HAP-1 (cell line): ENCODE data around the gene SLX4IP.

Source experiments
- DNase-seq, 2 experiments: peaks; one replicate each; pipeline ENCODE4 v3.0.0-alpha.2; 2016 to 2020; ENCODE audit warnings: low spot score in 2 of 2
- H3K27me3 ChIP-seq: fragments of 250-450 bp; sonication (Bioruptor Pico); 2 replicates; pipeline ENCODE4 v1.5.1; 2020; ENCODE audit warnings: low read depth, mild to moderate bottlenecking, moderate library complexity
- H3K36me3 ChIP-seq: fragments of 250-450 bp; sonication (Bioruptor Pico); replicated peaks from 2 replicates; pipeline ENCODE4 v1.5.1; 2020; ENCODE audit warnings: mild to moderate bottlenecking
- H3K4me1 ChIP-seq: fragments of 250-450 bp; sonication (Bioruptor Pico); 2 replicates; pipeline ENCODE4 v1.5.1; 2020; ENCODE audit warnings: mild to moderate bottlenecking
- H3K4me3 ChIP-seq: fragments of 250-450 bp; sonication (Bioruptor Pico); 2 replicates; pipeline ENCODE4 v1.5.1; 2020; ENCODE audit warnings: mild to moderate bottlenecking, moderate library complexity
- H3K9me3 ChIP-seq: fragments of 250-450 bp; sonication (Bioruptor Pico); 2 replicates; pipeline ENCODE4 v1.5.1; 2020; ENCODE audit warnings: mild to moderate bottlenecking, moderate library complexity
- in situ Hi-C: fragments of 300-500 bp; cut with MboI; formaldehyde crosslinking; loops from 3 replicates; pipeline ENCODE4 v1.14.3; 2020; ENCODE audit warnings: low sequenced_read_pairs, inconsistent platforms, mixed read lengths

The SLX4IP gene

DNA sequence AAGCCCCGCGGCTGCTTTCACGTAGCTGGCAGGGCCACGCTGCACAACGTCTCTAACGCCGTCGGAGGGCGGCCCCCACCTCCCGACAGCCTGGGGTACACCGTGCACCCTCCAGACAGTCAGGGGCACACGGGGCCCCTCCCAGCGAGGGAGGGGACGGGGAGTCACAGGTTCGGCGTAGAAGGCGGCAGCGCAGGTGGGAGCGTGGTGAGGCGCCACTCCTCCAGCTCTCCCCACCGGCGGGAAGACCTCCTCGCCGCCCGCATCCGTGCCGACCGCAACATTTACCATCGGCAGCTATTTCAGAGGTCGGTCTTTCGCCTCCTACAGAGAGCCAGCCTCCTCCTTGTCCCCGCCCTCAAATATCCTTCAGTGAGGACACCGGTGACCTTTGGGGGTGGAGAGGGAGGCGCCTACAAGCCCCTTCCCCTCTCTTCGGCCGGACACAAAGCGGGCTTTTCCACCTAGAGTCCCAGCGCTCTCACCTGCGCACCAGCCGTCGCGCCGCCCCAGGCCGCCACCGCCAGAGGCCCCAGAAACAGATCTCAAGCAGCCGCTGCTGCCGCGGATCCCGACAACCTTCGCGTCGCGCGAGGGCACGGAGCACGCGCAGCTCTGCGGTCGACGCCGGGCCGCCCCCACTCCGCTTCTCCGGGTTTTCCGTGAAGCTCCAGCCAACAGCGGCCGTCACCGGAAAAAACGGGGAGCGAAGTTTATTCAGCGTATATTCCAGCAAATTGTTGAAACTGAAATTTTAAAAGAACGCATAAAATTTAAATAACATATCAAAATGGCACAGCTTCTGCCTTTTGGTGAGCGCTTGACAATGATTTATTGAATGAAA, 1.3 kb upstream of the SLX4IP start, which contains the start of gene MKKS:
Gene MKKS, minus strand, starts transcription at position 600 of the 844 bp plus-strand sequence. CDS start 20,708 bp downstream, outside the sequence.
- peak; percentile 80 to 93 for DNase-seq
- no peaks in the 10 kb centered on the region for H3K9me3 ChIP-seq
- in situ Hi-C loops: no loop called here
- no peaks in the 10 kb centered on the region for H3K27me3 ChIP-seq
- peak within 1 kb of the TSS; percentile 63 for H3K4me3 ChIP-seq
- no peaks in the 10 kb centered on the region for H3K36me3 ChIP-seq
- H3K4me1 ChIP-seq: peaks cover 36% of the 10 kb centered on the region

GRCh38 chr20:10434467-10434831, 656 bp upstream of the SLX4IP start:
- no peaks in the 10 kb centered on the region for H3K27me3 ChIP-seq
- H3K9me3 ChIP-seq: no peaks in the 10 kb centered on the region
- peak overlapping the region; percentile 63 for H3K4me3 ChIP-seq
- DNase-seq: peak; percentile 92 to 97
- peaks cover 30% of the 10 kb centered on the region for H3K4me1 ChIP-seq
- in situ Hi-C loops: no loop called here
- no peaks in the 10 kb centered on the region for H3K36me3 ChIP-seq

DNA sequence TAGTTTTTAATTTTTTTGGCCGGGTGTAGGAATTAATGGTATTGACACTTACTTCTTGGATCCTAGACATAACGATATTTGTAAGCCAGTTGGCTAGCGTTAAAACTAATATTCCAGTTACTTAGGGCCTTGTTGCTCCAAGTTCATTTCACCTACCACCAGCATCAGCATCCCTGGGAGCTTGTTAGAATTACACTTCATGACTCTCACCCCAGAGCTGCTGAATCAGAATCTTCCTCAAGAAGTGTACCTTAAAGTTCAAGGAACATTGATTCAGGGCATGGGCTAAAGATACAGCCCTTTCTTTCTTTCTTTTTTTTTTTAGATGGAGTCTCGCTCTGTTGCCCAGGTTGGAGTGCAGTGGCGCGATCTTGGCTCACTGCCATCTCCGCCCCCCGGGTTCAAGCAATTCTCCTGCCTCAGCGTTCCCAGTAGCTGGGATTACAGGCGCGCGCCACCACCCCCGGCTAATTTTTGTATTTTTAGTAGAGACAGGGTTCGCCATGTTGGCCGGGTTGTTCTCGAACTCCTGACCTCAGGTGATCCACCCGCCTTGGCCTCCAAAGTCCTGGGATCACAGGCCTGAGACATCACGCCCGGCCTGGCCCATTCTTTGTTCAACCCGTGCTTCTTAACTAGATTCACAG, 1.1 kb downstream of the SLX4IP start:
- Histone ChIP-seq H3K4me3 (peak overlapping the region; percentile 63), H3K27me3 (no peaks in the 10 kb centered on the region), H3K4me1 (peaks cover 15% of the 10 kb centered on the region), H3K36me3 (no peaks in the 10 kb centered on the region), H3K9me3 (no peaks in the 10 kb centered on the region)
- no peak for DNase-seq
- in situ Hi-C loops: no loop called here

- DNase-seq: no peak
- in situ Hi-C loops: no loop called here
Observed at GRCh38 chr20:10438217-10438616, 3.1 kb downstream of the SLX4IP start.

GRCh38 chr20:10443936-10444335, 8.8 kb downstream of the SLX4IP start:
- H3K4me1 ChIP-seq: peaks cover 26% of the 10 kb centered on the region
- no peaks in the 10 kb centered on the region for H3K9me3 ChIP-seq
- in situ Hi-C loops: no loop called here
- H3K4me3 ChIP-seq: no peak overlapping the region
- H3K27me3 ChIP-seq: no peaks in the 10 kb centered on the region
- DNase-seq: no peak
- H3K36me3 ChIP-seq: no peaks in the 10 kb centered on the region

More at GRCh38 chr20:10438217-10438616, 3.1 kb downstream of the SLX4IP start:
- H3K9me3 ChIP-seq: no peaks in the 10 kb centered on the region
- no peaks in the 10 kb centered on the region for H3K27me3 ChIP-seq
- no peak overlapping the region for H3K4me3 ChIP-seq
- H3K4me1 ChIP-seq: peaks cover 5% of the 10 kb centered on the region; the same call in 1 of the 2 replicates
- no peaks in the 10 kb centered on the region for H3K36me3 ChIP-seq

DNA sequence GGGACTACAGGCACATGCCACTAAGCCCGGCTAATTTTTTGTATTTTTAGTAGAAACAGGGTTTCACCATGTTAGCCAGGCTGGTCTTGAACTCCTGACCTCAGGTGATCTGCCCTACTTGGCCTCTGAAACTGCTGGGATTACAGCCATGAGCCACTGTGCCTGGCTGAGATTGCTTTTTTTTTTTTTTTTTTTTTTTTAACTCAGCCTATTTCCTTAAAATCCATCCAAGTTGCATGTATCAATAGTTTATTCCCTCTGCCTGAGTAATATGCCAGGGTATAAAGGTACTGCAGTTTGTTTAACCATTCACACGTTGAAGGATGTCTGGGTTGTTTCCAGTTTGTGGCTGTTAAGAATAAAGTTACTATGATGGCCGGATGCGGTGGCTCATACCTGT, 10.7 kb downstream of the SLX4IP start:
- Histone ChIP-seq H3K4me3 (no peak overlapping the region), H3K27me3 (no peaks in the 10 kb centered on the region), H3K36me3 (no peaks in the 10 kb centered on the region), H3K4me1 (peaks cover 28% of the 10 kb centered on the region), H3K9me3 (no peaks in the 10 kb centered on the region)
- no peak for DNase-seq
- in situ Hi-C loops: no loop called here

GRCh38 chr20:10447028-10447427, 11.9 kb downstream of the SLX4IP start:
- Histone ChIP-seq H3K27me3 (no peaks in the 10 kb centered on the region), H3K36me3 (no peaks in the 10 kb centered on the region), H3K4me1 (peaks cover 28% of the 10 kb centered on the region), H3K4me3 (no peak overlapping the region), H3K9me3 (no peaks in the 10 kb centered on the region)
- in situ Hi-C loops: no loop called here
- DNase-seq: peak; percentile 26 to 28

DNA sequence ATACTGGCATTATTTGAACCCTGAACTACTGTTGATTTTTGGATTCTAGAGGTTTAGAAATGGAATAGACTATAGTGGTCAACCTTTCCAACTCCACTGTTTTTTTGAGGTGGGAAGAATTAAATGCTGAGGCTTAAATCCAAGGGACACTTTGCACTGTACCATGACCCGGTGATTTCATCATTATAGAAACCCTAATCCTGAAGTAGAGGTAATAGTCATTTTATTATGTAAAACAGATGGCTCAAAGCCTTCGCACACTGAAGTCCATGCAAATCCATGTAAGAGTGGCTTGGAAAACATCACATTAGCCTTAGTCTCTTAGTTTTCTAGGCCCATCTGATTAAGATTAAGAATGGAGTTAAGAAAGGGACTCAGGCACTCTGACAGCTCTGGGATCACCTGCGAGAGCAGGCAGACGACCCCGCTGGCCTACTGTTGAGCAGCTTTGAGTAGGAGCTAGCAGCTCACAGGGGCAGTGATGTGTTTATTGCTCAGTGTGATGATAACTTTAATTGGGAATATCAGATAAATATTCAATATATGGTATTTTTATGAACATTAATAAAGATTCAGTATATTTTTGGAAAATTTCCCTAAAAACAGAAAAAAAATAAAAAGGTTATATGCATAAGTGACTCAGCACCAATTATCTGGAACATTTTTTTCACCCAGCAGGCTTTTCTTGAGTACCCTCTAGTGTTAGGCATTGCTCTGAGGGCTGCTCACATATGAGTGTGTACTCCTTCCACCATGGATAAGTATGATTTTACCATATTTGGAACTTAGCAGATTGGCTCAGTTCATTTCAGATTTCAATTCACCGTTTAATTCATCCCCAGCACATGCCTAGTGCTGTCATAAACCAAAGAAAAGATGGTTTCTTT, 13.4 kb downstream of the SLX4IP start:
- in situ Hi-C loops: no loop called here
- no peaks in the 10 kb centered on the region for H3K27me3 ChIP-seq
- peak; percentile 43 to 69 for DNase-seq
- no peaks in the 10 kb centered on the region for H3K36me3 ChIP-seq
- peaks cover 28% of the 10 kb centered on the region for H3K4me1 ChIP-seq
- no peak overlapping the region for H3K4me3 ChIP-seq
- H3K9me3 ChIP-seq: no peaks in the 10 kb centered on the region

GRCh38 chr20:10449270-10449669, 14.2 kb downstream of the SLX4IP start:
- no peak for DNase-seq
- no peak overlapping the region for H3K4me3 ChIP-seq
- no peaks in the 10 kb centered on the region for H3K36me3 ChIP-seq
- in situ Hi-C loops: no loop called here
- no peaks in the 10 kb centered on the region for H3K27me3 ChIP-seq
- peaks cover 28% of the 10 kb centered on the region for H3K4me1 ChIP-seq
- no peaks in the 10 kb centered on the region for H3K9me3 ChIP-seq

GRCh38 chr20:10453241-10453640, 18.1 kb downstream of the SLX4IP start:
- no peak overlapping the region for H3K4me3 ChIP-seq
- in situ Hi-C loops: no loop called here

DNA sequence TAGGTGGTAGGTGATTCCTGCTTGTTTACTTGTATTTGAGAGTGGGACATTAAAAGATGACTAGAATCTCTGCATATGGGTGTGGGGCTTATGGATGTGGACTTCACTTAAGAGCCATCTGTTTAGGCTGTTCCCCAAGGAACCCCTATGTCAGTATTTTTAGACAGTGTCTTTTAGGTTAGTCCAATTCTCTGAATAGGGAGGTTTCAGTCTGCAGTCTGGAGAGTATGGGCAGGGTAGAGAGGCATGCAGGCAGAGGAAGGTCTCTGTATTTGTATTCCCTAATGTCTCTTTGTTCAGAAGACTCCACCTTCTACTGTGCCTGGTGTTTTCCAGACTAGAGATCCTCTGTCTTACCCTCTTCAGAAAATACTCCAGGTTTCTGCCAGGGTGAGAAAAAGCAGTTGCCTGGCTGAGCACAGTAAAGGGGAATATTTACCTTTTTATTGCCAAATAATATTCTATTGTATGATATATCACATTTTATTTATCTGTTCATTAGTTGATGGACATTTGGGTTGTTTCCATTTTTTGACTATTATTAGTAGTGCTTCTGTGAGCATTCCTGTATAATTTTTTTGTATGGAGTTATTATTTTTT, 19.1 kb downstream of the SLX4IP start:
- in situ Hi-C loops: no loop called here
- H3K4me3 ChIP-seq: no peak overlapping the region
- DNase-seq: no peak
- no peaks in the 10 kb centered on the region for H3K9me3 ChIP-seq
- H3K36me3 ChIP-seq: no peaks in the 10 kb centered on the region
- H3K27me3 ChIP-seq: no peaks in the 10 kb centered on the region
- no peaks in the 10 kb centered on the region for H3K4me1 ChIP-seq

More at GRCh38 chr20:10453241-10453640, 18.1 kb downstream of the SLX4IP start:
- Histone ChIP-seq H3K4me1 (peaks cover 8% of the 10 kb centered on the region), H3K9me3 (no peaks in the 10 kb centered on the region), H3K27me3 (no peaks in the 10 kb centered on the region), H3K36me3 (no peaks in the 10 kb centered on the region)
- DNase-seq: no peak

DNA sequence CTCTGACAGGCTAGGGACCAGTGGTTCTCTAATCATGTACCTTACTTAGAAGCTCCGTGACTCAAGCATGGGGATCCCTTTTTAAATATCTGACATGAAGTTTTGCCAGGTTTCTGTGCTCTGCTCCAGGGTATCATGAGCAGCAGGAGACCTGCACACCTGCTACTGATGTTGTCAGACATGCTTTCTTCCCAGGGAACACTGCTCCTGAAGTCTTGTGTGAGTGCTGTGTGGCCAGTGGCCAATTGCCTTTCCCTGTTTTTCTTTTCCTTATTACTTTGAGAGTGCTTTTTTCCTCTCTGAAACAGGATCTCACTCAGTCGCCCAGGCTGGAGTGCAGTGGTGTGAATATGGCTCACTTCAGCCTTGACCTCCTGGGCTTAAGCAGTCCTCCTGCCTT, 26.4 kb downstream of the SLX4IP start:
- in situ Hi-C loops: no loop called here

DNA sequence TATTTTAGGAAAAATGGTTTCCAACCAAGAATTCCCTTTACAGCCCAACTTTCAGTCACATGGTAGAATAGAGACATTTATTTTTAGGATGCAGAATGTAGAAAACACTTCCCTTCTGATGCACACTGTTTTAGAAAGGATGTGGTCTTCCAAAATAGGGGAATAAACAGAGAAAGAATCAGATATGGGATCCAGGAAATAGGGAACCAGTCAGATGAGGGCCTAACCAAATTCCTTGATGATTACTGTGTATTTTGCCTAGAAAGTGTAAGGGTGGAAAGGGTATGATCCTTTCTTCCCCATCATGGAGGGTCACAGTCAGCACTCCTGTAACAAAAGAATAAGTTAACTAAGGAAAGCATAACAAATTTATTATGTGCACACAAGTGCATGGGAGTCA, 27.4 kb downstream of the SLX4IP start:
- Histone ChIP-seq H3K36me3 (no peaks in the 10 kb centered on the region), H3K4me1 (peaks cover 16% of the 10 kb centered on the region), H3K9me3 (no peaks in the 10 kb centered on the region), H3K27me3 (no peaks in the 10 kb centered on the region), H3K4me3 (no peak overlapping the region)
- in situ Hi-C loops: no loop called here
- no peak for DNase-seq

More for the DNA sequence above, 26.4 kb downstream of the SLX4IP start:
- no peaks in the 10 kb centered on the region for H3K9me3 ChIP-seq
- H3K27me3 ChIP-seq: no peaks in the 10 kb centered on the region
- no peaks in the 10 kb centered on the region for H3K36me3 ChIP-seq
- H3K4me1 ChIP-seq: peaks cover 12% of the 10 kb centered on the region
- DNase-seq: no peak
- H3K4me3 ChIP-seq: no peak overlapping the region
